Spleen (tissue), 7 donors: ENCODE measurements around the gene SPZ1.

Experiments used
- CTCF ChIP-seq, 11 experiments: fragments of 200-600 bp in 7 of 11; fragments of 450-650 bp in 4 of 11; sonication (generic) in 4 of 11; IDR thresholded peaks in 8 of 11; conservative IDR thresholded peaks in 3 of 11; 1 replicate in 7 of 11; 2 replicates in 4 of 11; pipeline versions ENCODE4 v1.4.0 to v1.8.0; 2016 to 2021; ENCODE audit warnings: antibody characterized with exemption in 11 of 11, inconsistent platforms in 4 of 11, mild to moderate bottlenecking in 1 of 11
- POLR2A ChIP-seq, 3 donors: fragments of 450-650 bp; IDR thresholded peaks; one replicate each; pipeline ENCODE4 v1.5.1; 2017; ENCODE audit warnings: antibody characterized with exemption in 3 of 3, mild to moderate bottlenecking in 1 of 3
- donor health status: DM: no; HTN: no; CAD: no; lungs with moderate emphysema.
- donor health status: DM: no; HTN: no; CAD: no.
- donor health status: DM: no; HTN: no; CAD: no.

GRCh38 chr5:80291761-80292160, 28.0 kb upstream of the SPZ1 start:
- TF ChIP-seq CTCF (IDR thresholded peaks at IDR 0.05 in 8 of 11, conservative IDR thresholded peaks at IDR 0.05 in 3 of 11) (no peak), POLR2A (IDR thresholded peaks at IDR 0.05) (no peak)
